NCI-H146 treated with DMSO at 0.1 percent for 48 hours (cell line): ENCODE results near the gene GRK1.

Experiments used
- DNase-seq: peaks from one replicate; lab custom pipeline; 2025; ENCODE audit not compliant: unreplicated experiment; lab: John Stamatoyannopoulos, UW

GRK1 gene

DNA sequence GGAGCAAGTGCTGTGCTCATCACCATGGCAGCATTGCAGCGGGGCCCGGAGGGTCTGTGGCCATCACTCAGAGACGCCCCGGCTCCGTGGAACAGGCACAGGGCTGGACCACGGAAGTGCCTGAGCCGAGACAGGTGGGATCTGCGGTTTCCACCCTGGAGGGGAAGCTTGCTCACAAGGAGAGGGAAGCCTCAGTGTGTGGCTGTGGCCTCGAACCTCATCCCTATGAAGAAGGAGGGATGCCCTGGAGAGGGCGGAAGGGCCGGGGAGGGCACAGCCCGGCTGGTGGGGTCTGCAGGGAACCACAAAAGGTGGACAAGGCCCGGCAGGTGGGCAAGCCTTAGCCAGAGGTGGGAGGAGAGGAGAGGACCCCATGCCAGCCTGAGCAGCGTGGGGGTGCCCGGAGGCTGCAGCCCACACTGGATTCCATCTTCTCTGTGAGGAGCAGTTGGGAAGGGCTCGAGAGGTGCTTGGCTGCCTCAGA, 61.6 kb downstream of the GRK1 start:
- no peak for DNase-seq

DNA sequence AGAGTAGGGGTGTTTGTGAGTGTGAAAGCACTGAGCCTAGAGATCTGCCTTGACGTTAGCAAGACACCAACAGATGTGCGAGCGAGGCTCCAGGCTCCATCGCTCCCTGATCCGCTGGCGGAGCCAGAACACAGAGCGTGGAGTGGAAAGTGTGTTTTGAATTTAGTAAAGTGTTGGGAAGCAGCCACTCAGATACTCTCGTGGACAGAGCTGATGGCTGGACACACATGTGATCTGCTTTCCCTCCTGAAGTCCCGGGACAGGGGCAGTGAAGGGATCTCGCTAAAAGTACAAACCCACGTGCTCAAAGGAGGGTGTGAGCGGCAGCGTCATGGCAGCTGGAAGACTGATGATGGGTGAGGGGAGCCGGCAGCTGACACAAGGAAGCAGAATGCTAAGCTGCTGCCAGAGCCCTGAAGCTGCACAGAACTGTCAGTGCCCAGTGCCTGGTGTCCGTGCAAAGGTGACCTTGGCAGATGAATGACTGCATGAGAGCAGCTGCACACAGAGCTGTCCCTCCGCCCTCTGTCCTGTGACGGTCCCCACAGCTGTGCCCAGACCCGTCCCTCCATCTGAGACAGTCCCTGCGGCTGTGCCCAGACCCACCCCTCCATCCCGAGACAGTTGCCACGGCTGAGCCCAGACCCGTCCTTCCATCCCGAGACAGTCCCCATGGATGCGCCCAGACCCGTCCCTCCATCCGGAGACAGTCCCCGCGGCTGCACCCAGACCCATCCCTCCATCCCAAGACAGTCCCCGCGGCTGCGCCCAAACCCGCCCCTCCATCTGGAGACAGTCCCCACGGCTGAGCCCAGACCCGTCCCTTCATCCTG, 62.4 kb downstream of the GRK1 start:
- no peak for DNase-seq

DNA sequence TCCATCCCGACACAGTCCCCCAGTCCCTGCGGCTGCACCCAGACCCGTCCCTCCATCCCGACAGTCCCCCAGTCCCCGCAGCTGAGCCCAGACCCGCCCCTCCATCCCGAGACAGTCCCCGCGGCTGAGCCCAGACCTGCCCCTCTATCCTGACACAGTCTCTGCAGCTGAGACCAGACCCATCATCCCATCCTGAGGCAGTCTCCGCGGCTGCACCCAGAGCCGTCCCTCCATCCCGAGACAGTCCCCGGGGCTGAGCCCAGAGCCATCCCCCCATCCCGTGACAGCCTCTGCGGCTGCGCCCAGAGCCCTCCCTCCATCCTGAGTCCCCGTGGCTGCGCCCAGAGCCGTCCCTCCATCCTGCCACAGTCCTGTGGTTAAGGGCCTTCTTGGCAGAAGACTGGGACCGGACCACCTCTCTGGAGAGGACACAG, 63.3 kb downstream of the GRK1 start:
- DNase-seq = no peak

DNA sequence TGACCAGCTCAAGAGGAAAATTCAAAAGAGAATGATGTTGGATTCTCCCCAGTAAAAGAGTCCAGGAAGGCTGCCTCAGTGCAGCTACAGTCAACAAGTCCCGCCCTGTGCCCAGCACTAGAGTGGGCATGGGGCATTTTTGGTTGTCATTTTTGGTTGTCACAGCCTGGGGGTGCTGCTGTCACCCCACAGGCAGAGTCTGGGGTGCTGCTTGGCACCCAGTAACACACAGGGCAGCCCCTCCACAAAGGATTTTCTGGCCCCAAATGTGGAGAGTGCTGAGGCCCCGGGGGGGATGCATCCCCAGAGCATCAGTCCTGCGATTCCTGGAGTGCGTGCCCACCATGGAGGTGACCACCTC, 63.8 kb downstream of the GRK1 start:
- no peak for DNase-seq

DNA sequence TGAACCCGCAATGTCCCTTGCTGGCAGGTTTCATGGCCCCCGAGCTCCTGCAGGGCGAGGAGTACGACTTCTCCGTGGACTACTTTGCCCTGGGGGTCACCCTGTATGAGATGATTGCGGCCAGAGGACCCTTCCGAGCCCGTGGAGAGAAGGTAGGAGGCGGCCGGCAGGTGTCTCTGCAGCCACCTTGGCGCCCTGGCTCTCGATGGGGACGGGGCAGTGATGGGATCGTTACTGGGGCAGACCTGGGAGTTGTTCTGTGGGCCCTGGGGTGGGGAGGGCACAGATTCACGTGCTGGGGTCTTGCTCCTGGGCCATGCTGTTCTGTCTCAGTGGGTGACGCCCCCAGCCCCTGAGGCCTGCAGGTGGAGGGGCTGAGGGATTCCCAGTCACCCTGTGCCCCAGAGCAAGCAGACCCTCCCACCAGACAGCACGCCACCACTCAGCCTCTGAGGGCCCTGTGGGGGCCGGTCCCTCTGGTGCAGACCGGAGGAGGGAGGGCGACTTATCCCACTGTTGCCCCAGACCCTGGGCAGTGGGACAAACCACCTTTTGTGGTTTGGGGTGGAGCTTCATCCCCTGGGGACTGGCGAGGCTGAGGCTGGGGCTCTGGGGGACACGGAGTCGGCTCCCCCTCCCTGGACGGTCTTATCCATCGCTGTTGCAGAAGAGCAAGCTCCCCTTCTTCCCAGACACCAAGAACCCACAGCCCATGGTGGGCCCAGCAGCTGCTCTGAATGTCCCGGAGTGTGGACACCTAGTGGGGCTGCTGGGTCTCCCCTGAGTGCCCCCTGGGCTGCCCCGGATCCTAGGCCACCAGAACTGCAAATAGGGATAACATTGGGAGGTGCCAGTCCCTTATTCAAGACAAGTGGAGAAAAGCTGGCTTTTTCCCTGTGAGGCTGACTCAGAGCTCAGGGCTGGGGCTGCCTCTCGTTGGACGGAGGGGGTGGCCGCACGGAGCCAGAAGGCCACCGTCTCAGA, 64.5 kb downstream of the GRK1 start:
- no peak for DNase-seq

DNA sequence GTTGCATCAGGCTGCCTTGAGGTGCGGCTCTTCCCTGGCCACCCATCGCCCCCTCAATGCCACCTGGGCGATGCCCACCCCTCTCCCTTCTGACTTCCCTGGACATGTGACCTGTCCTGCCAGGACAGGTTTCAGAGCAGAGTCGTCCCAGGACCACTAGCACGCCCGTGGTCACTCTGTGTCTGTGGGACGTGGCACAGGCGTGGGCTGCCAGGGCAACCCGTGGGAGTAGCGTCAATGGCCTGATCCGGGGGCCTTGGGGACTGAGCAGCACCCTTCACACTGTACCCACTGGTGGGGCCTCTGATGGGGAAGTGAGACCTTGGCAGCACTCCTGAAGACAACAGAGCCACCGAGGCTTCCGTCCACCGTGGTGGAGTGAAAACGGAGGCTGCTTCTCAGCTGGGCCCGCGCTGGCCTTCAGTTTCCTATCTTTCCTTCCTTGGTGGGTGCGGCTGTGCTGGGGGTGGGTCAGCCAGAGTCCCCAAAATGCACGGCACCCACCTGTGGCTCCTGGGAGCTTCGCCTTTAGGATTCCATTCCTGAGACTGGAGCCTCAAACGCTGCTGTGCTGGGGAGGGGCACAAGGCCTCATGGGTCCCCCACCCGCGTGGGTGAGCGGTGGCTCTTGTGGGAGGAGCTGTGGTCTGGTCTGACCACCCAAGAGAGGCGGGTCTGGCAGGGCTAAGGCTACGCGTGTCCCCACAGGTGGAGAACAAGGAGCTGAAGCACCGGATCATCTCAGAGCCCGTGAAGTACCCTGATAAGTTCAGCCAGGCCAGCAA, 65.3 kb downstream of the GRK1 start:
- no peak for DNase-seq

DNA sequence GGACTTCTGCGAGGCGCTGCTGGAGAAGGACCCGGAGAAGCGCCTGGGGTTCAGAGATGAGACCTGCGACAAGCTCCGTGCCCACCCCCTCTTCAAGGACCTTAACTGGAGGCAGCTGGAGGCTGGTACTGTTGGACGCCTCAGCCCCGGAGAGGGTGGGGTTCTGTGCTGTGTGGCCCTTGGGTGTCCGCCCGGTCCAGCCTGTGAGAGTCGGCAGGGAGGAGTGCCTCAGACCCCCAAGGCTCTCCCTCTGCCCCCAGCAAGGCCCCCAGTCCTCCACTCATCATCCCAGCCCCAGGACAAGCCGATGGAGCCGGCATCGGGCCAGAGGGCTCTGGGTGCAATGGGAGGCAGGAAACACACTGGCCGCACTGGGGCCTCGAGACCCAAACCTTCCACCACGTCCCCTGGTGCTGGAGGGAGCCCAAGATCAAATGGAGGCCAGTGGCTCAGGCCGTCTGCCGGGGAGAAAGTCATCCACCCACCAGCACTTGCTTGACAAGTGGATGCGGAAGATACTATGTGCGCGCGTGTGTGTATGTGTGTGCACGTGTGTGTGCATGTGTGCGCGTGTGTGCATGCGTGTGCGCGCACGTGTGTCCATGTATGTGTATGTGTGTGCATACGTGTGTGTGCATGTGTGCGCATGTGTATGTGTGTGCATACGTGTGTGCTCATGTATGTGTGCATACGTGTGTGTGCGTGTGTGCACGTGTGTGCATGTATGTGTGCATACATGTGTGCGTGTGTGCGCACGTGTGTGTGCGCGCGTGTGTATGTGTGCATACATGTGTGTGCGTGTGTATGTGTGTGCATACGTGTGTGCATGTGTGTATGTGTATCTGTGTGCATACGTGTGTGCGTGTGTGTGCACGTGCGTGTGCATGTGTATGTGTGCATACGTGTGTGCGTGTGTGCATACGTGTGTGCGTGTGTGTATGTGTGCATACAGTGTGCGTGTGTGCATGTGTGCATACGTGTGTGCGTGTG, 66.2 kb downstream of the GRK1 start:
- no peak for DNase-seq

DNA sequence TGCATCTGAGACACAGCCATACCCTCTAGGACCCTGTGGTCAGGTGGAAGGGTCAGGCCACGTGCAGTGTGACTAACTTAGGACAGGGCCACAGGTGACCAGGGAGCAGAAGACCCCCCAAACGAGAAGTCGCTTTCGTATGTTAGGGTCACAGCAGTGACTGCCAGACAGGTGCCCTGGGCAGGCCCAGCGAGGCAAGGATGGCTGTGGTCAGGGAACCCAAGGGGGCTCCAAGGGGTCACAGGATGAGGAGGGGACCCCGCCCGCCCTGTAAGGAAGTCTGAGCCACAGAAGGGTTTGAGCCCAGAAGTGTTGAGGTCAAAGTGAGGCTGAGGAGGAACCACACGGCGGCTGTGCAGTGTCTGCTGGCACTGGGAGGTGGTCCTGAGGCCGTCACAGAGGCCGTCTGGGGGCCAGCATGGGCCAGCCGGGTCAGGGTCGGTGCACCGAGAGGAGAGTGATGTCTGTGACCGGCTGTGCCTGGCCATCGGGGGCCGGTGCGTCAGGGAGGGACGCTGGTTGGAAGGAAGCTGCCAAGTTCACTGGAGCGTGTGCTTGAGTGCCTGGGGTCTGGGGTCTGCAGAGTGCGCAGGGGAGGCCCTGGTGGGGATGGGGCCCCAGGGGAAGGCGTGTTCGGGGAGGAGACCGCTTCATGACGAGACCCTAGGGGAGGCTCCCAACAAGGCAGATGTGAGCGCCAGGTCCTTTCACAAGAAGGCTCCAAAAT, 67.2 kb downstream of the GRK1 start:
- DNase-seq = no peak

DNA sequence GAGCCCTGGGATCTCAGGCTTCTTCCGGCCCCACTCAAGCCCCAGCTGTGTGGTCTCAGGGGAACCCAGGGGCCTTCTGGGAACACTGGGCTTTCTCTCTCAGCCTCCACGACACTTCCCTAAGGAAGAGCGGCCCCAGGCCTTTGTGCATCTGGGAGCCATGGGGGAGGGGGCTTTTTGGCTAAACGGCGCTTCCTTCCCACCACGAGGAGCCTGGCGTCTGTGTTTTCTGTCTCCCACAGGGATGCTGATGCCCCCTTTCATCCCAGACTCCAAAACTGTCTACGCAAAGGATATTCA, 67.8 kb downstream of the GRK1 start:
- no peak for DNase-seq

DNA sequence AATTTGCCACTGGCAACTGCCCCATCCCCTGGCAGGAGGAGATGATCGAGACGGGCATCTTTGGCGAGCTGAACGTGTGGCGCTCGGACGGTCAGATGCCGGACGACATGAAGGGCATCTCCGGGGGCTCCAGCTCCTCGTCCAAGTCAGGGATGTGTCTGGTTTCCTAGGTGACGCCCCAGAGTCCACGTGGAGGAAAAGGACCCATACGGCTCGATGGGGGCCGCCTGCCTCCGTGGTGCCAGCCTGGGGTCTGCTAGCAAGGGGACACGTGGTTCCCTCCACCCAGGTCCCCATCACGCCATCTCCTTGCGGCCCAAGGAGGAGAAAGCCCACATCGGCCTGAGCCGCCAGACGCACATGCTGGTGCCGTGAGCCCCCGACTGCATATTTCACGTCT, 68.2 kb downstream of the GRK1 start:
- DNase-seq = no peak

DNA sequence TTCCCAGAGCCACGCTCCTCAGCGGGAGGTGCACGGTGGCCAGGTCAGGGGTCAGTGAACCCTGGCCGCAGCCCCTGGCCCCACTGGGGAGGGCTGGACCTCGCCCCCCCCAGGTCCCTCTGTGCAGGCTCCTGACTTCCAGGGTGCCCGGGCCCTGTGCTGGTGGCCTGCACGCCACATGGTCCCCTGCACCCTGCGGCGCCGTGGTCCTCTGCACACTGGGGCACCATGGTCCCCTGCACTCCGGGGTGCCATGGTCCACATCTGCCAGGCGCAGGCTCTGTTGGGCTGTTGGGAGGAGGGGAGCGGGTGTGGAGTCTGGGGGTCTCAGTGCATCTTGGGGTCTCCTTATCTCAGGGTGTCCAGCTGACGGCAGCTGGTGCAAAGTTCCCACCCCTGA, 68.7 kb downstream of the GRK1 start:
- no peak for DNase-seq

DNA sequence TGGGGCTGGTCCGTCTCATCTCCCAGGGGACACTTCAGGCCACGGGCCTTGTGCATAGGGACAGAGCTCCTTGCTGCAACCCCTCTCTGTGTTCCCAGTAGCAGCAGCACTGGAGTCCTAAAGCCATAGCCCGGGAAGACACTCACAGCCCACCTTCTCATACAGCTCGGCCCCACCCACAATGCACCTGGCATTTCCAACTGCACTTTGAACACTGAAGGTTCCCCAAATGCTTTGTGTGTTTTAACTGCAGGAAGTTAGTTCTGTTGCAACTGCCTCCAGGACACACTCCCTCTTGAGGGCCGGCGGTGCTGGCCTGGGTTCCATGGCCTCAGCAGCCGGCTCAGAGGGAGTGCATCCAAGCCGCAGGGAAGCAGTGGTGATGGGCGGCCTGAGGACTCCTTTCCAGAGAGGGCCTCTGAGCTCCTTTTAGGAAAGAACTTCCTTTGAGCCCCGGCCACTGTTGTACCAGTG, 69.3 kb downstream of the GRK1 start:
- DNase-seq = no peak

DNA sequence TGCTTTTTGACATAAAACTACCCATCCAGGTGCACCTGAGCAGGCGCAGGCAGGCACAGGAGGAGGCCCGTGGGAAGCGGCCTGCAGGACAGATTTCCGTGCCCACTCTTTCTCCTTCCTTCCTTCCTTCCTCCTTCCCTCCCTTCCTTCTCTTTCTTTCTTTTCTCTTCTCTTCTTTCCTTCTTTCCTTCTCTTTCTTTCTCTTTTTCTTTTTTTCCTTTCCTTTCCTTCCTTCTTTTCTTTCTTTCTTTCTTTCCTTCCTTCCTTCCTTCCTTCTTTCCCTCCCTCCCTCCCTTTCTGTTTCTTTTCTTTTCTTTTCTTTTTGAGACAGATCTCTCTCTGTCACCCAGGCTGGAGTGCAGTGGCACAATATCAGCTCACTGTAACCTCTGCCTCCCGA, 70.8 kb downstream of the GRK1 start:
- no peak for DNase-seq

DNA sequence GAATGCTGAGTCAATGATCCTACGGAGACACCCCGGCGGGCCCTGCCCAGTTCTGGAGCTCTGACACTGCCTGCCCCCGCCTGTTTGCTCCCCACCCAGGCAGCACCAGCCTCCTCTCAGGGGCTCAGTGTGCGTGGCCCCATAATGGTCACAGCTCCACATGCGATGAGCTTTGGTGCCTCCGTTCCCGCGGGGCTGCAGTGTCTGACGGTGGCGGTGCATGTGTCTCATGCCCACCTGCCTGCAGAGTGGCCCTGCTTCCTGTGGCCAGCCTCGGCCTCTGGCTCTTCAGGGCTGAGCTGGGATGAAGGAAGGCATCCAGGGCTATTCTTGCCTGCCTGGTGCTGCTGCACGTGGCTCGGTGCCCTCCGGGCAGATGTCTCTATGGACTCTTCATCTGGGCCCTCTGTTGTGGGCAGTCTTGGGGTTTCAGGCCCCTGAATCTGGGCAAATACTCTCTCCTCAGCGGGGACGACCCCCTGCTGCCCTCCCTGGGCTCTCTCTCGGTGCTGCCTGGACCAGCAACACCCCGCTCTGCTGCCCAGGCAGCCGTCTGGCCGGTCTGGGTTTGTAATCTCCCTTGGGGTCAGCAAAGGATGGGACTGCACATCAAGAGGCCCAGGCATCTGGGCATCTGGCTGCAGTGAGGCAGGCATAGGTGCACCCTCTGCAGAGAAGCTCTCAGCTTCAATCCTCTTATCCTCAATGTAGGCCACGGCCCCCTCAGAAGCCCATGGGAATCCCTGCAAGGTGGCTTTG, 72.7 kb downstream of the GRK1 start:
- DNase-seq = no peak

DNA sequence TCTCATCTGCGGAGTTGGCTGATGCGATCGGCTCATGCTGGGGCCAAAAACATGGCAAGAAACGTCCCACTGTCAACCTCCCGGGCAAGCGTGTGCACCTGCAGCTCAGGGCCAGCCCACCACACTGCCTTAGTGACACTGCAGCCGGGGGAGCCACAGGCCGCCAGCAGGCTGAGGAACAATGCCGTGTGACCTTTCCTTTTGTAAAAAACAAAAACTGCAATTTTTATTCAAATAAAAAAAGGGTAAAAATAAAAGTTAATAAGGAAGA, 73.2 kb downstream of the GRK1 start:
- DNase-seq = no peak

DNA sequence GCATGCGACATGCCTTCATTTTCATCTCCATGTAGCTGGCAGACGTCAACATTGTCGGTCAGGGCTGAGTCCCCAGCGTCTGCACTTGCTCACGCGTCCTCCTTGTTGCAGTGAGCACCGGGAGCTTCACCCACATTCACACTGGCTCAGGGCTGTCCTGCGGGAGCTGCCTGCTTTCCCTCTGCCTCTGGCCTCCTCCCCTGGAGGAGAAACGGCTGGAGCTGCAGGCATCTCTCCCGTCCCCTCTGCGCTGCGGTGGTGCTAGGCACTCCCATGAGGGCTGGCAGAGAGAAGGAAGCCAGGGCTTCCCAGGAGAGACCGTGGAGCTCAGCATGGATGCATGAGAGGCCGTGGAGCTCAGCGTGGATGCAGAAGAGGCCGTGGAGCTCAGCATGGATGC, 73.6 kb downstream of the GRK1 start:
- no peak for DNase-seq

DNA sequence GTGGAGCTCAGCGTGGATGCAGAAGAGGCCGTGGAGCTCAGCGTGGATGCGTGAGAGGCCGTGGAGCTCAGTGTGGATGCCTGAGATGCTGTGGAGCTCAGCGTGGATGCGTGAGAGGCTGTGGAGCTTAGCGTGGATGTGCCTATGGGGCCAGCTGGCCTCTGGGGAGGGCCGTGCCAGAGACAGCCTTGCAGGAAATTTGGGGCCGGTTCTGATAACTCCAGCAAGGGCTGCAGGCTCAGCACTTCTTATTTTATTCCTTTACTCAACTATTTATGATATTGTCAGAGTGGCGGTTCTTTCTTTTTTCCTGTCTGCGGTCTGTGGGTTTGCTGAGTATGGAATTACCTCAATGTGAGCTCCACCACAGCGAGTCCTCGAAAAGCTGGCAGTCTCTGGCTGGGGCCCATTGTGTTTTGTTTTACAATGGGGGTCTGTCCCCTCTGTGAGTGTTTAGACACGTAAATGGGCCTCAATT, 74.2 kb downstream of the GRK1 start:
- DNase-seq = no peak

DNA sequence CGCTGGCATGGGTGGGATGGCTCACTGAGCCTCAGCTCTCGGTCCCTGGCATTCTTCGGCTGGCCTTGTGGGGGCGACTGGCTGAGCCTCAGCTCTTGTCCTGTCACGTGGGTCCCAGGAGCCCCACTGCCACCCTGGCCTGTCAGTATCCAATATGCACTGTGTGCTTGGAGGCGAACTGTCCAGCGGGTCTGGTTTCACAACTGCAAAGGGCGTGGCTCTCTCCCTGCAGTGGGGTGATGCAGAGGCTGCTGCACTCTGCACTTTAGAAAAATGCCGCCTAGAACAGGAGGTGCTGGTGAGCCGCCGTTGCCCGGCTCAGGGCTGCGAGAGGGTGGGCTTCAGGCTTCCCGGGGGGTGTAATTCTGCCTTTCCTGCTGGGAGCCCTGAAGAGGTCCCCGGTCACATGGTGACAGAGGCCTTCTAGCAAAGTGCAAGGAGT, 75.0 kb downstream of the GRK1 start:
- DNase-seq = no peak
